Right renal pelvis (tissue), 4 donors: Measurements from ENCODE around the gene NKD2. TPM values are rescaled to one million over a fixed set of nuclear protein-coding genes. Genes with fewer than 3 reads are reported as not detected.

ENCODE experiments used
- DNase-seq, 4 donors: peaks; one replicate each; pipeline ENCODE4 v3.0.0-alpha.2; 2013; ENCODE audit warnings: low read depth in 4 of 4, low spot score in 3 of 4, missing footprints in 1 of 4
- polyA plus RNA-seq, 4 donors: library from polyadenylated mRNA; unstranded; fragments of 120-200 nt; gene quantifications; one replicate each; pipeline ENCODE4 v1.2.1, GENCODE V29; 2013; ENCODE audit not compliant: insufficient read length in 4 of 4

NKD2 gene
- polyA plus RNA-seq, 4 donors, result 14.7 to 20.8 (median 16.9) TPM

- DNase-seq, result no peak
These were observed 29.9 kb upstream of the NKD2 start for GRCh38 chr5:978693-979092.

GRCh38 chr5:979100-979817 lies 29.3 kb upstream of the NKD2 start:
- no peak for DNase-seq

GRCh38 chr5:980001-980588 lies 28.5 kb upstream of the NKD2 start:
- no peak for DNase-seq

- no peak for DNase-seq
These were observed 27.6 kb upstream of the NKD2 start for GRCh38 chr5:980966-981365.

GRCh38 chr5:981456-981855 lies 27.1 kb upstream of the NKD2 start:
- no peak for DNase-seq

- DNase-seq, result no peak
These were observed 26.0 kb upstream of the NKD2 start for GRCh38 chr5:982377-983237.

GRCh38 chr5:983238-983524 lies 25.4 kb upstream of the NKD2 start:
- no peak for DNase-seq

- DNase-seq, result no peak
These were observed 25.0 kb upstream of the NKD2 start for GRCh38 chr5:983568-983967.

- DNase-seq, result no peak
These were observed 23.8 kb upstream of the NKD2 start for GRCh38 chr5:984774-985173.

- DNase-seq, result no peak
These were observed 20.8 kb upstream of the NKD2 start for GRCh38 chr5:987761-988160.

GRCh38 chr5:988322-988721 lies 20.3 kb upstream of the NKD2 start:
- no peak for DNase-seq

- no peak for DNase-seq
These were observed 18.6 kb upstream of the NKD2 start for GRCh38 chr5:989961-990530.

GRCh38 chr5:991472-992267 lies 16.9 kb upstream of the NKD2 start:
- no peak for DNase-seq

GRCh38 chr5:994272-994607 lies 14.4 kb upstream of the NKD2 start:
- no peak for DNase-seq

- DNase-seq, result no peak
These were observed 13.8 kb upstream of the NKD2 start for GRCh38 chr5:994821-995220.

GRCh38 chr5:995318-995717 lies 13.3 kb upstream of the NKD2 start:
- no peak for DNase-seq

GRCh38 chr5:997001-997474 lies 11.6 kb upstream of the NKD2 start:
- no peak for DNase-seq

GRCh38 chr5:997711-998110 lies 10.9 kb upstream of the NKD2 start:
- DNase-seq, result no peak

- DNase-seq, result no peak
These were observed 10.2 kb upstream of the NKD2 start for GRCh38 chr5:998246-999031.

GRCh38 chr5:999032-999501 lies 9.5 kb upstream of the NKD2 start:
- DNase-seq, result no peak
